ENCODE measurements around the gene TLE5.
A peak's percentile ranks its signal among the peaks of the same experiment; 100 is the strongest.

Gene TLE5

GRCh38 chr19:3065675-3066357 lies 3.5 kb upstream of the TLE5 start:
- H3K4me2 ChIP-seq (ENCODE audit: low read depth, low read length, poor library complexity, severe bottlenecking), result peak overlapping the region; percentile 23
- peak overlapping the region; percentile 19; the same call in 1 of the 2 replicates for H3K9ac ChIP-seq (ENCODE audit: low read length)
- TF ChIP-seq CTCF (IDR thresholded peaks at IDR 0.05; ENCODE audit: insufficient read depth, low read length, poor library complexity, severe bottlenecking), result no peak
- no peak for TF ChIP-seq EZH2phosphoT487 (conservative IDR thresholded peaks at IDR 0.05; ENCODE audit: low read length)
- H4K20me1 ChIP-seq (ENCODE audit: low read depth, low read length), result no peaks in the 10 kb centered on the region
- H3K27ac ChIP-seq (ENCODE audit: low read depth, low read length), result peak overlapping the region; percentile 46
- H3K79me2 ChIP-seq (ENCODE audit: insufficient read depth, low read length), result no peaks in the 10 kb centered on the region
- peaks cover 14% of the 10 kb centered on the region for H3F3A ChIP-seq (ENCODE audit: insufficient read depth)
- no peaks in the 10 kb centered on the region for H3K9me3 ChIP-seq (ENCODE audit: insufficient read depth, low read length)
- no peak overlapping the region for H3K4me3 ChIP-seq (ENCODE audit: insufficient read depth, low read length, poor library complexity, severe bottlenecking)
- no peaks in the 10 kb centered on the region for H3K27me3 ChIP-seq (ENCODE audit: low read length)
- H3K9me2 ChIP-seq (replicated peaks; ENCODE audit: insufficient read depth, low read length), result no peaks in the 10 kb centered on the region
- H2AFZ ChIP-seq (ENCODE audit: low read depth, low read length, severe bottlenecking), result peak overlapping the region; percentile 42
- H3K36me3 ChIP-seq (ENCODE audit: low read length), result no peaks in the 10 kb centered on the region

- H3K79me2 ChIP-seq (ENCODE audit: insufficient read depth, low read length), result no peaks in the 10 kb centered on the region; the same call in 1 of the 2 replicates
- H3K4me3 ChIP-seq (ENCODE audit: insufficient read depth, low read length, poor library complexity, severe bottlenecking), result no peak overlapping the region
- no peak for TF ChIP-seq CTCF (IDR thresholded peaks at IDR 0.05; ENCODE audit: insufficient read depth, low read length, poor library complexity, severe bottlenecking)
- no peak for TF ChIP-seq EZH2phosphoT487 (conservative IDR thresholded peaks at IDR 0.05; ENCODE audit: low read length)
- H2AFZ ChIP-seq (ENCODE audit: low read depth, low read length, severe bottlenecking), result no peak overlapping the region
- H3K27ac ChIP-seq (ENCODE audit: low read depth, low read length), result no peak overlapping the region
- H3K4me2 ChIP-seq (ENCODE audit: low read depth, low read length, poor library complexity, severe bottlenecking), result no peak overlapping the region
- no peaks in the 10 kb centered on the region for H3K36me3 ChIP-seq (ENCODE audit: low read length)
- H3K9me3 ChIP-seq (ENCODE audit: insufficient read depth, low read length), result no peaks in the 10 kb centered on the region
- H3F3A ChIP-seq (ENCODE audit: insufficient read depth), result peaks cover 19% of the 10 kb centered on the region
- H4K20me1 ChIP-seq (ENCODE audit: low read depth, low read length), result no peaks in the 10 kb centered on the region
- H3K9me2 ChIP-seq (replicated peaks; ENCODE audit: insufficient read depth, low read length), result no peaks in the 10 kb centered on the region
- H3K9ac ChIP-seq (ENCODE audit: low read length), result no peak overlapping the region
- no peaks in the 10 kb centered on the region for H3K27me3 ChIP-seq (ENCODE audit: low read length)
These were observed 1.7 kb upstream of the TLE5 start for GRCh38 chr19:3064011-3064330.

- Histone ChIP-seq H3K9me3 (ENCODE audit: insufficient read depth, low read length) (no peaks in the 10 kb centered on the region), H3K27me3 (ENCODE audit: low read length) (no peaks in the 10 kb centered on the region), H3K27ac (ENCODE audit: low read depth, low read length) (peak overlapping the region; percentile 94), H3K9ac (ENCODE audit: low read length) (peak overlapping the region; percentile 84), H3K79me2 (ENCODE audit: insufficient read depth, low read length) (no peaks in the 10 kb centered on the region; the same call in 1 of the 2 replicates), H3K9me2 (replicated peaks; ENCODE audit: insufficient read depth, low read length) (no peaks in the 10 kb centered on the region), H2AFZ (ENCODE audit: low read depth, low read length, severe bottlenecking) (no peak overlapping the region), H3K4me3 (ENCODE audit: insufficient read depth, low read length, poor library complexity, severe bottlenecking) (peak overlapping the region; percentile 77), H3K36me3 (ENCODE audit: low read length) (no peaks in the 10 kb centered on the region), H4K20me1 (ENCODE audit: low read depth, low read length) (no peaks in the 10 kb centered on the region), H3F3A (ENCODE audit: insufficient read depth) (peaks cover 19% of the 10 kb centered on the region), H3K4me2 (ENCODE audit: low read depth, low read length, poor library complexity, severe bottlenecking) (peak overlapping the region; percentile 66)
- TF ChIP-seq CTCF (IDR thresholded peaks at IDR 0.05; ENCODE audit: insufficient read depth, low read length, poor library complexity, severe bottlenecking), result peak; percentile 59
- no peak for TF ChIP-seq EZH2phosphoT487 (conservative IDR thresholded peaks at IDR 0.05; ENCODE audit: low read length)
These were observed 823 bp downstream of the TLE5 start for GRCh38 chr19:3061182-3062161.

Data from SU-DHL-6 (cell line).